ENCODE results near the gene EPHA7. TPM values are rescaled to one million over a fixed set of nuclear protein-coding genes. Genes with fewer than 3 reads are reported as not detected.

EPHA7 gene
- total RNA-seq, 1 donor from 2014 or later: not detected

DNA sequence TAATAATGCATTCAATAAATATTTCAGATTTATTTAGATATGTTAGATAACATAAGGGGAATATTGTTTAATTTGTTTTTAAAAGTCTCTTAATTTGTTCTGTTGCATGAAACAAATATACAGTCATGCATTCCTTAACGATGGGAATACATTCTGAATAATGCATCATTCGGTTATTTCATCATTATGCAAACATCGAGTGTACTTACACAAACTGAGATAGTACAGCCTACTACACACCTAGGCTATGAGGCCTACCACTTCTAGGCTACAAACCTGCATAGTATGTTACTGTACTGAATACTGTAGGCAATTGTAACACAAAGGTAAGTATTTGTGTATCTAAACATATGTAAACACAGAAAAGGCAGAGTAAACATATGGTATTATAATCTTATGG lies 118.7 kb downstream of the EPHA7 start:
- no peak for DNase-seq (ENCODE audit: low spot score)
- intact Hi-C loops (cut with micrococcal nuclease): no loop called here
- Mint-ChIP-seq H3K9me3 (peaks cover 8% of the 10 kb centered on the region), H3K4me3 (ENCODE audit: low read depth) (no peak overlapping the region), H3K36me3 (ENCODE audit: low read depth) (no peaks in the 10 kb centered on the region), H3K27me3 (ENCODE audit: low read depth) (no peaks in the 10 kb centered on the region), H3K4me1 (ENCODE audit: low read depth) (no peaks in the 10 kb centered on the region), H3K27ac (no peak overlapping the region)

DNA sequence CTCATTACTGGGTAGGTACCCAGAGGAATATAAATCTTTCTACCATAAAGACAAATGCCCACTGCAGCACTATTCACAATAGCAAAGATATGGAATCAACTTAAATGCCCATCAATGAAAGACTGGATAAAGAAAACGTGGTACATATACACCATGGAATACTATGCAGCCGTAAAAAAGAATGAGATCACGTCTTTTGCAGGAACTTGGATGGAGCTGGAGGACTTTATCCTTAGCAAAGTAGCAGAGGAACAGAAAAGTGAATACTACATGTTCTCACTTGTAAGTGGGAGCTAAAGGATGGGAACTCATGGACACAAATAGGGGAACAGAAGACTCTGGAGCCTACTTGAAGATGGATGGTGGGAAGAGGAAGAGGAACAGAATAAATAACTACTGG lies 119.7 kb downstream of the EPHA7 start:
- H3K36me3 Mint-ChIP-seq (ENCODE audit: low read depth): no peaks in the 10 kb centered on the region
- H3K4me1 Mint-ChIP-seq (ENCODE audit: low read depth): no peaks in the 10 kb centered on the region
- H3K4me3 Mint-ChIP-seq (ENCODE audit: low read depth): no peak overlapping the region
- no peak overlapping the region for H3K27ac Mint-ChIP-seq
- no peaks in the 10 kb centered on the region for H3K27me3 Mint-ChIP-seq (ENCODE audit: low read depth)
- intact Hi-C loops (cut with micrococcal nuclease): no loop called here
- H3K9me3 Mint-ChIP-seq: peaks cover 8% of the 10 kb centered on the region
- DNase-seq (ENCODE audit: low spot score): no peak

DNA sequence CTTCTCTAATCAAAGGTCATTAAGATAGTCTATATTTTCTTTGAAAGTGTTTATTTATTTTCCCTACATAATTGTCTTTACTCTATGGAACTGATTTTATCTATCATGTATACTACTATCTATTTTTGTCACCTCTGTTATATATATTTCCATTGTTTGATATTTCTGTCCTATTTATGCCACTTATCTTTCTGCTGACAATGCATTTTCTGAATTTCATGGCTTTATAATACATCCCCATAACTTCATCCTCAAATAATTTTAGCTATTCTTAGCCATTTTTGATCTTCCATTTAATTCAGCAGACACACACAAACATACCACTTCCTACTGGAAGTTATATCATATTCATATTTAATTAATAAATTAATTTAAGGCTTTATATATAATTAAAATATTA lies 123.7 kb downstream of the EPHA7 start:
- Mint-ChIP-seq H3K9me3 (peaks cover 8% of the 10 kb centered on the region), H3K27ac (no peak overlapping the region), H3K4me1 (ENCODE audit: low read depth) (no peaks in the 10 kb centered on the region), H3K27me3 (ENCODE audit: low read depth) (no peaks in the 10 kb centered on the region), H3K36me3 (ENCODE audit: low read depth) (no peaks in the 10 kb centered on the region), H3K4me3 (ENCODE audit: low read depth) (no peak overlapping the region)
- intact Hi-C loops (cut with micrococcal nuclease): no loop called here
- no peak for DNase-seq (ENCODE audit: low spot score)

DNA sequence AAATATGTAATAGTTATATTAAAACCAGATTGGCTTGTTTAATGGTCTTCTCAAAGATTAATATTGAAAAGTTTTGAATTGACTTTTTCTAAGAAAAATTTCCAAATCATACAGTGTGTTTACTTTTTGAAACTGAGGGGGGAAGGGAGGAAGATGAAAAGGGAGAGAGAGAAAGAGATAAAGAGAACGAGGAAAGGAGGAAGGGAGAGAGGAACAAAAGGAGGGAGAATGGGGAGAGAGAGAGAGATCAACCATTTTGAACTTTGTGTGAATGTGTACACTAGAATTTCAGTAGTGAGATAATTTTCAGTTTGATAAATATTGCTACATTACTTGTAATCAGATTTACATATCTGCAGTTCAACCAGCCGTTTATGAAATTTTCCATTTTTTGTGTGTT lies 124.5 kb downstream of the EPHA7 start:
- intact Hi-C loops (cut with micrococcal nuclease): no loop called here
- no peak overlapping the region for H3K4me3 Mint-ChIP-seq (ENCODE audit: low read depth)
- no peaks in the 10 kb centered on the region for H3K4me1 Mint-ChIP-seq (ENCODE audit: low read depth)
- no peak overlapping the region for H3K27ac Mint-ChIP-seq
- H3K9me3 Mint-ChIP-seq: peaks cover 8% of the 10 kb centered on the region
- H3K27me3 Mint-ChIP-seq (ENCODE audit: low read depth): no peaks in the 10 kb centered on the region
- DNase-seq (ENCODE audit: low spot score): no peak
- no peaks in the 10 kb centered on the region for H3K36me3 Mint-ChIP-seq (ENCODE audit: low read depth)

DNA sequence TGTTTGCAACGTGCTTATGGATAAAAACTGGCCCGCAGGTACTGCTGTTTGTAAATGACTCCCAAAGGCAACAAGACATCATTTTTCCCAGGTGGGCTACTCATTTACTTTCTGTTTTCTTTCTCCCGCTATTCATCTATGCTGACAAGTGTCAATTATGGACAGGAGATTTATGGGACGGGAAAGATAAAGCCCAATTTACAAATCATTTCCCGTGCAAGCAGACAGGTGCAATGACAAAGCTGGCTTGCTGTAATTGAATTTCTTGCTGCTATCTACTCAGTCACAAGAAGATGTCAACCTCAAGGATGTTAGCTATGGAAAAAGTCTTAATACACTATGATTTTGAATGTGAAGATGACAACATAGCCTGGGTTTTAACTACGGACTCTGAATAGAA lies 125.5 kb downstream of the EPHA7 start:
- DNase-seq (ENCODE audit: low spot score): no peak
- Mint-ChIP-seq H3K4me3 (ENCODE audit: low read depth) (no peak overlapping the region), H3K27me3 (ENCODE audit: low read depth) (no peaks in the 10 kb centered on the region), H3K9me3 (peaks cover 3% of the 10 kb centered on the region), H3K36me3 (ENCODE audit: low read depth) (no peaks in the 10 kb centered on the region), H3K27ac (no peak overlapping the region), H3K4me1 (ENCODE audit: low read depth) (no peaks in the 10 kb centered on the region)
- intact Hi-C loops (cut with micrococcal nuclease): no loop called here

DNA sequence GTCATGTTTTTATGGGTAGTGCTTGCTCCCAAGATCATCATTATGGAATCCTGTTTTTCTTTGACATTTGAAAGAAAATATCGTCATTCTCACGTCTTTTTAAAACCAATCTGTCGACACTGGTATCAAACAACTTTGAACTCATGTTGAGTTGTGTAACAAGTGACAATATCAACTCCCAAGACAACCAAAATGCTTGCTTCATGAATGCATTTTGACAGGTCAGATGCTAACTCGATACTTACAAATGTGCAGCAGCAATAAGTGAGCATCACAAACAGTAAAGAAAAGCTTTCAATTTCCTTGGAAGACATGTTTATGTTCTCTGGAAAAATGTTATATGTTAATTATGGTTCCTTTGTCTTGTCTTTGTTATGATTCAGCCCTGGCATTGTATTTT lies 125.9 kb downstream of the EPHA7 start:
- no peaks in the 10 kb centered on the region for H3K4me1 Mint-ChIP-seq (ENCODE audit: low read depth)
- intact Hi-C loops (cut with micrococcal nuclease): no loop called here
- DNase-seq (ENCODE audit: low spot score): no peak
- no peaks in the 10 kb centered on the region for H3K27me3 Mint-ChIP-seq (ENCODE audit: low read depth)
- no peak overlapping the region for H3K27ac Mint-ChIP-seq
- no peaks in the 10 kb centered on the region for H3K36me3 Mint-ChIP-seq (ENCODE audit: low read depth)
- H3K9me3 Mint-ChIP-seq: no peaks in the 10 kb centered on the region
- no peak overlapping the region for H3K4me3 Mint-ChIP-seq (ENCODE audit: low read depth)

DNA sequence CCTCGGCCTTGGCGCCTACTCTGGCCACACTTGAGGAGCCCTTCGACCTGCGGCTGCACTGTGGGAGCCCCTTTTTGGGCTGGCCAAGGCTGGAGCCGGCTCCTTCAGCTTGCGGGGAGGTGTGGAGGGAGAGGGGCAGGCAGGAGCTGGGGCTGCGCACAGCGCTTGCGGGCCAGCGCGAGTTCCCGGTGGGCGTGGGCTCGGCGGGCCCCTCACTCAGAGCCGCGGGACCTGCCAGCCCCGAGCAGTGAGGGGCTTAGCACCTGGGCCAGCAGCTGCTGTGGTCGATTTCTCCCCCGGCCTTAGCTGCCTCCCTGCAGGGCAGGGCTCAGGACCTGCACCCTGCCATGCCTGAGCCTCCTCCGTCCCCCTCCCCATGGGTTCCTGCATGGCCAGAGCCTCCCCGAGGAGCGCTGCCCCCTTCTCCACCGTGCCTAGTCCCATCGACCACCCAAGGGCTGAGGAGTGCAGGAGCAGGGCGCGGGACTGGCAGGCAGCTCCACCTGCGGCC lies 136.8 kb downstream of the EPHA7 start:
- intact Hi-C loops (cut with micrococcal nuclease): no loop called here
- Mint-ChIP-seq H3K4me3 (ENCODE audit: low read depth) (no peak overlapping the region), H3K27ac (no peak overlapping the region), H3K27me3 (ENCODE audit: low read depth) (no peaks in the 10 kb centered on the region), H3K9me3 (peaks cover 5% of the 10 kb centered on the region), H3K4me1 (ENCODE audit: low read depth) (no peaks in the 10 kb centered on the region), H3K36me3 (ENCODE audit: low read depth) (no peaks in the 10 kb centered on the region)
- no peak for DNase-seq (ENCODE audit: low spot score)

DNA sequence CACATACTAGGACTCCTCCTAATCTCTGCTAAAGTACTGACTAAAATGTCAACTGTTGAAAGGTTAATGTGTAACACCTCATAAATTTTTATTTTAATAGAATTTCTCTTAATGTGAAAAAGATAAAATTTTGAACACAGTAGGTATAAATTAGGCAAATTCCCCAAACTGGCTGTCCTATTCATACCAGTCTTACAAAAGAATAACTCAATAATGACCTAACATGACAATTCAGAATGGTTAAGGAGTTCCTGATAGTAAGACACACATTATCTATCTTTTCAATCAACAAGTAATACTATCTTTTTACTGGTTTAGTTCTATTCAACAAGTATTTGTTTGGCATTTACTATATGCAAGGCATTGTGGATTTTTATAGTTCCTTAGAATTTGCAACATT lies 141.1 kb downstream of the EPHA7 start:
- H3K36me3 Mint-ChIP-seq (ENCODE audit: low read depth): no peaks in the 10 kb centered on the region
- H3K4me3 Mint-ChIP-seq (ENCODE audit: low read depth): no peak overlapping the region
- H3K4me1 Mint-ChIP-seq (ENCODE audit: low read depth): no peaks in the 10 kb centered on the region
- H3K9me3 Mint-ChIP-seq: peaks cover 1% of the 10 kb centered on the region
- H3K27me3 Mint-ChIP-seq (ENCODE audit: low read depth): no peaks in the 10 kb centered on the region
- intact Hi-C loops (cut with micrococcal nuclease): no loop called here
- H3K27ac Mint-ChIP-seq: no peak overlapping the region
- no peak for DNase-seq (ENCODE audit: low spot score)

DNA sequence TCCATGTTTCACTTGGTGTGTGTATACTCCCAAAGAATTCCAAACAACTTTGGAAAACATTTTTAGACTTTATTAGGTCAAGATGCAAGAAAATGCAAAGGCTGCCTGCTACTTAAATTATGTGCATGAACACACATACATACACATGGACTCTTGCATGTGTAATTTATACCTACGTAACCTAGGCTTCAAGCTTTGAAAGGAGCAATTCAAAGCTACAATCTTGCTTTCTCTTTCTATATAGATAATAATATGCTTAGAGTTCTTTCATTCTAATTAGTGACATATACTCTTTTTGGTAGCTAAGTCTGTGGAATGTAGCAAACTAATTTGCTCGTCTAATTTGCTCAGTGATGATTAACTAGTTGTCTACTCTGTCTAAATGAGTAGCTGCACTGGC lies 146.5 kb downstream of the EPHA7 start:
- no peak for DNase-seq (ENCODE audit: low spot score)
- Mint-ChIP-seq H3K4me3 (ENCODE audit: low read depth) (no peak overlapping the region), H3K36me3 (ENCODE audit: low read depth) (no peaks in the 10 kb centered on the region), H3K27me3 (ENCODE audit: low read depth) (no peaks in the 10 kb centered on the region), H3K4me1 (ENCODE audit: low read depth) (no peaks in the 10 kb centered on the region), H3K27ac (no peak overlapping the region), H3K9me3 (no peaks in the 10 kb centered on the region)
- intact Hi-C loops (cut with micrococcal nuclease): no loop called here

DNA sequence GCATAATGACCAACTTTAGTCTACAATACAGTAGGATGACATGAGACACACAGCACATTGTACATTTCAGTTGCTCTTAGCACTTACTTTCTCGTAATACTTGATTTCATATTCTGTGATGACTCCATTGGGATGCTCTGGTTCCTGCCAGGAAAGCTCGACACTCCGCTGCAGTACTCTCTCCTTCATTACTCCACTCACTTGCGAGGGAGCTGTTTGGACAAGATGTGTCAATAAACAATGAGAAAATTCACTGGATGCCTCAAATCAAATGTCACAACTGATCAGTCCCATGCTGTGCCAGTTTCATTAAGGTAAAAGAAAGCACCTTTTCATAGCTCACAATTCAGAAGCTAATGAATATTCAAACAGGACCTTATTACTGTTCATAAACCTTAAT lies 147.1 kb downstream of the EPHA7 start:
- H3K27me3 Mint-ChIP-seq (ENCODE audit: low read depth): no peaks in the 10 kb centered on the region
- intact Hi-C loops (cut with micrococcal nuclease): no loop called here

DNA sequence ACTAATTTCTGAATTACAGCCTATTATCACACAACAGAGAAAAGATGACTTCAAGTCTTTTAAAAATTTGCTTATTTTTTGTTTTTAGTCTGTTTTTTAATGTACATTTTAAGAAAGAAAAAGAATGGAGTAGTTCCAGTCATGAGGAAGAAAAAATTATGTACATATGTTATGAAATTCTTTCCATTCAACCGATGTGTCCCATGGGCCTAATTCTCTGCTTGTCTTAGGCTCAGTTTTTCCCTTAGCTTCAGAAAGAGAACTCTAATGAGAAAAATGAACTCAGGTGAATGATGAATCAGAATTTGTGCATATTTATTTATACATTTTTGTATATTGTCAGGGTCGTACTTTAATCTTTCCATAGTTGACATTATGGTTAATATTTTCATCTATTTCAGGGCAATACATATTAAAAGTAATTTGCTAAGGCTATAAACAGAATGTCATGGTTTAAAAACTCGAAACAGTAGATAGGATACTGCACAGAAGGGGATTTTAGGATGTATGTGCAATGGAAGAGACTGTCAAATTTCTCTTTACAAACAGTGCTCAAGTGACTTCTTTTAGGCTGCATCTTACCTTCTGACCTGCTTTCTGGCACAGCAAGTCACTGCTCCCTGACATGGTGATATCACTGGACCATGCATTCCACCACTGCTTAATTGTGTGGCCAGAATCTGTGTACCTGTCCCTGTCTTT lies 153.1 kb downstream of the EPHA7 start:
- H3K9me3 Mint-ChIP-seq: no peaks in the 10 kb centered on the region
- H3K4me3 Mint-ChIP-seq (ENCODE audit: low read depth): no peak overlapping the region
- intact Hi-C loops (cut with micrococcal nuclease): no loop called here
- H3K36me3 Mint-ChIP-seq (ENCODE audit: low read depth): no peaks in the 10 kb centered on the region
- H3K4me1 Mint-ChIP-seq (ENCODE audit: low read depth): no peaks in the 10 kb centered on the region
- H3K27ac Mint-ChIP-seq: no peak overlapping the region
- DNase-seq (ENCODE audit: low spot score): no peak
- no peaks in the 10 kb centered on the region for H3K27me3 Mint-ChIP-seq (ENCODE audit: low read depth)

More for the DNA sequence above, 147.1 kb downstream of the EPHA7 start:
- no peak for DNase-seq (ENCODE audit: low spot score)
- H3K9me3 Mint-ChIP-seq: no peaks in the 10 kb centered on the region
- H3K4me1 Mint-ChIP-seq (ENCODE audit: low read depth): no peaks in the 10 kb centered on the region
- no peaks in the 10 kb centered on the region for H3K36me3 Mint-ChIP-seq (ENCODE audit: low read depth)
- no peak overlapping the region for H3K27ac Mint-ChIP-seq
- no peak overlapping the region for H3K4me3 Mint-ChIP-seq (ENCODE audit: low read depth)

DNA sequence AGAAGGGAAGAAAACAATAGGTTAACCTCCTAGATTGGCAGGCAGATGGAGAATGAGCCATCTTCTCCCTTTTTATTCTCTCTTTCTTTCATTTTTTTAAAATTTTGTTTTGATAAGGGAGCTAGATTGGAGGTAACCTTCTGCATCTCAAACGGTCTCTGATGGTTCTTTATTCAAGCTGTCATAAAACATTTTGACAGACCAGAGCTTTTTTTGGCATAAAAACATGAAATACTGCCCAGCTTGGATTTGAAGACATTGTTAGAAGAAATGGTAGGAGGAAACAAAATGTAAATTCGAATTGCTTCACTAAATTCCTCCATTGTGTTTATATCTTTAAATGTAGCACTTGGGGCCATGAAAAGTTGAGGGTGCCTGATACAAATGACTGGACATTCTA lies 158.5 kb downstream of the EPHA7 start:
- Mint-ChIP-seq H3K4me1 (ENCODE audit: low read depth) (no peaks in the 10 kb centered on the region), H3K36me3 (ENCODE audit: low read depth) (no peaks in the 10 kb centered on the region), H3K27me3 (ENCODE audit: low read depth) (no peaks in the 10 kb centered on the region), H3K4me3 (ENCODE audit: low read depth) (no peak overlapping the region), H3K9me3 (no peaks in the 10 kb centered on the region), H3K27ac (no peak overlapping the region)
- intact Hi-C loops (cut with micrococcal nuclease): no loop called here
- no peak for DNase-seq (ENCODE audit: low spot score)

DNA sequence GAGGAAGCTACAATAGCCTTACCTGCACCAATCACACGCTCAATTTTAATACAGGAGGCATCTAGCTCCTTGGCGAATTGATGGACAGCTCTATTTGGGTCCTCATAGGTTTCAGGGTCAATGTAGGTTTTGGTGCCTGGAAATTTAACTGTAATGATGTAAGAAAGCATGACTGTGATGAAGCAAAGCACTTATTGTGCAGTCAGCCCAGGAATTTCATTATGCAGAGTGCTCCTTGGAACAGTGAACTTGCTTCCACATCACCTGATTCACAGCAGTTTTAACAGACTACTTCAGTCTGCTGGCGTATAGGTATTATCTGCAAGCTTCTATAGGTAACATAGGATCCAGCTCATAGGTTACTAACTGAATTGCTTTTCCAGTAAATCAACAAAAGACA lies 160.0 kb downstream of the EPHA7 start:
- intact Hi-C loops (cut with micrococcal nuclease): no loop called here
- Mint-ChIP-seq H3K27me3 (ENCODE audit: low read depth) (no peaks in the 10 kb centered on the region), H3K36me3 (ENCODE audit: low read depth) (no peaks in the 10 kb centered on the region), H3K9me3 (no peaks in the 10 kb centered on the region), H3K4me1 (ENCODE audit: low read depth) (no peaks in the 10 kb centered on the region), H3K27ac (no peak overlapping the region), H3K4me3 (ENCODE audit: low read depth) (no peak overlapping the region)
- no peak for DNase-seq (ENCODE audit: low spot score)

DNA sequence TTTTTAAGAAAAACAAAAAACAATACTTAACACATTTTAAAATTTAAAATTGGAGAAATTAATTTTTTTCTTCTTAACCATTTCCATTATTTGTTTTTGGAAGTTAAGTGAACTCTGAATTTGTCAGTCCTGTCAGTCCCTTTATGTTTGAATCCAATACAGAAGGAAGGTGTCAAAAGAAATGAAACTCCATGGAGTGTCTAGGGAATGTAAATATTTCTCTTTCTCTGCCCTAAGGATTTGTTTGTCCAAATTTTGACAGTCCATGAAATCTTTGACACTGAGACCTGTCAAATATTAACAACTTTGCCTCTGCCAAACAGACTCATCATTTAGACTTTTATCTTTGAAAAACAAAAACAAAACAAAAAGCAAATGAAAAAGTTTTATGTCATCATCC lies 166.4 kb downstream of the EPHA7 start:
- Mint-ChIP-seq H3K27me3 (ENCODE audit: low read depth) (no peaks in the 10 kb centered on the region), H3K27ac (no peak overlapping the region), H3K4me1 (ENCODE audit: low read depth) (no peaks in the 10 kb centered on the region), H3K9me3 (no peaks in the 10 kb centered on the region), H3K4me3 (ENCODE audit: low read depth) (no peak overlapping the region), H3K36me3 (ENCODE audit: low read depth) (no peaks in the 10 kb centered on the region)
- DNase-seq (ENCODE audit: low spot score): no peak
- intact Hi-C loops (cut with micrococcal nuclease): no loop called here
